Measurements from ENCODE around the gene MYO9B.
"Not testable (repeated sequence)": the region's sequence is repeated elsewhere in the genome, so short reads cannot be mapped to it uniquely, and the experiment has no call there.

The MYO9B gene

GRCh38 chr19:17153996-17154395, 78.4 kb downstream of the MYO9B start:
- no peak for DNase-seq

GRCh38 chr19:17155251-17155650, 79.7 kb downstream of the MYO9B start:
- no peak for DNase-seq

GRCh38 chr19:17156296-17156946, 80.8 kb downstream of the MYO9B start:
- DNase-seq, result no peak

- no peak for DNase-seq
Observed at GRCh38 chr19:17156947-17157302, 81.3 kb downstream of the MYO9B start.

- DNase-seq, result no peak
Observed at GRCh38 chr19:17158584-17158983, 83.0 kb downstream of the MYO9B start.

GRCh38 chr19:17159466-17160393, 84.2 kb downstream of the MYO9B start:
- DNase-seq, result no peak

- DNase-seq, result no peak
Observed at GRCh38 chr19:17160908-17161307, 85.3 kb downstream of the MYO9B start.

GRCh38 chr19:17162131-17162530, 86.6 kb downstream of the MYO9B start:
- not testable (repeated sequence) for DNase-seq

- no peak for DNase-seq
Observed at GRCh38 chr19:17162580-17162979, 87.0 kb downstream of the MYO9B start.

- no peak for DNase-seq
Observed at GRCh38 chr19:17163652-17164051, 88.1 kb downstream of the MYO9B start.

GRCh38 chr19:17164639-17165038, 89.1 kb downstream of the MYO9B start:
- DNase-seq, result no peak

- DNase-seq, result no peak
Observed at GRCh38 chr19:17165715-17166114, 90.1 kb downstream of the MYO9B start.

- no peak for DNase-seq
Observed at GRCh38 chr19:17170538-17171297, 95.1 kb downstream of the MYO9B start.

- DNase-seq, result no peak
Observed at GRCh38 chr19:17171874-17172273, 96.3 kb downstream of the MYO9B start.

GRCh38 chr19:17172624-17173345, 97.2 kb downstream of the MYO9B start:
- DNase-seq, result no peak

- no peak for DNase-seq
Observed at GRCh38 chr19:17178291-17178690, 102.7 kb downstream of the MYO9B start.

GRCh38 chr19:17180997-17181702, 105.6 kb downstream of the MYO9B start:
- DNase-seq, result peak; percentile 46 to 72

GRCh38 chr19:17183271-17183761, 107.7 kb downstream of the MYO9B start:
- no peak for DNase-seq

GRCh38 chr19:17183858-17184321, 108.3 kb downstream of the MYO9B start:
- DNase-seq, result no peak

- DNase-seq, result no peak
Observed at GRCh38 chr19:17184371-17184841, 108.8 kb downstream of the MYO9B start.

GRCh38 chr19:17185590-17185989, 110.0 kb downstream of the MYO9B start:
- no peak for DNase-seq

GRCh38 chr19:17191736-17192135, 116.2 kb downstream of the MYO9B start:
- DNase-seq, result not testable (repeated sequence)

All from NCI-H526 (cell line).